ENCODE measurements around the gene DNMT3A. TPM values are rescaled to one million over a fixed set of nuclear protein-coding genes. Genes with fewer than 3 reads are reported as not detected.

The DNMT3A gene
- total and polyA plus RNA-seq, 2 experiments from 2014 or later: 47.2 to 80.4 TPM

DNA sequence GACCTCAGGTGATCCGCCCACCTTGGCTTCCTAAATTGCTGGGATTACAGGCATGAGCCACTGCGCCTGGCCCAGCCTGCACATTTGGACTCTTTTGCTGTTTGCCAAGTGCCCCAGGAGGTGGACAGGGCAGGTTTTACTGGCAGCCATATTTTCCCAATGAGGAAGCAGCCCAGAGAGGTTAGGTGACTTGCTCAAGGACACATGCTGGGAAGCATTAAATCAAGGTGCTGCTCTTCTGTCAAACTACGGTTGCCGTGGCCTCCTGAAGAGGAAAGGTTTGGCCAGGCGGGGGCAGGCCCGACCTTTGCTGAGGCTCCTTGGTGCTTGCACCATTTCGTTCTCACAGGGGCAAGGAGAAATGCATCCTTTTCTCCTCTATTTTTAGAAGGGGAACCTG, 44.0 kb downstream of the DNMT3A start (continued):
- TF ChIP-seq, protein P1, sequence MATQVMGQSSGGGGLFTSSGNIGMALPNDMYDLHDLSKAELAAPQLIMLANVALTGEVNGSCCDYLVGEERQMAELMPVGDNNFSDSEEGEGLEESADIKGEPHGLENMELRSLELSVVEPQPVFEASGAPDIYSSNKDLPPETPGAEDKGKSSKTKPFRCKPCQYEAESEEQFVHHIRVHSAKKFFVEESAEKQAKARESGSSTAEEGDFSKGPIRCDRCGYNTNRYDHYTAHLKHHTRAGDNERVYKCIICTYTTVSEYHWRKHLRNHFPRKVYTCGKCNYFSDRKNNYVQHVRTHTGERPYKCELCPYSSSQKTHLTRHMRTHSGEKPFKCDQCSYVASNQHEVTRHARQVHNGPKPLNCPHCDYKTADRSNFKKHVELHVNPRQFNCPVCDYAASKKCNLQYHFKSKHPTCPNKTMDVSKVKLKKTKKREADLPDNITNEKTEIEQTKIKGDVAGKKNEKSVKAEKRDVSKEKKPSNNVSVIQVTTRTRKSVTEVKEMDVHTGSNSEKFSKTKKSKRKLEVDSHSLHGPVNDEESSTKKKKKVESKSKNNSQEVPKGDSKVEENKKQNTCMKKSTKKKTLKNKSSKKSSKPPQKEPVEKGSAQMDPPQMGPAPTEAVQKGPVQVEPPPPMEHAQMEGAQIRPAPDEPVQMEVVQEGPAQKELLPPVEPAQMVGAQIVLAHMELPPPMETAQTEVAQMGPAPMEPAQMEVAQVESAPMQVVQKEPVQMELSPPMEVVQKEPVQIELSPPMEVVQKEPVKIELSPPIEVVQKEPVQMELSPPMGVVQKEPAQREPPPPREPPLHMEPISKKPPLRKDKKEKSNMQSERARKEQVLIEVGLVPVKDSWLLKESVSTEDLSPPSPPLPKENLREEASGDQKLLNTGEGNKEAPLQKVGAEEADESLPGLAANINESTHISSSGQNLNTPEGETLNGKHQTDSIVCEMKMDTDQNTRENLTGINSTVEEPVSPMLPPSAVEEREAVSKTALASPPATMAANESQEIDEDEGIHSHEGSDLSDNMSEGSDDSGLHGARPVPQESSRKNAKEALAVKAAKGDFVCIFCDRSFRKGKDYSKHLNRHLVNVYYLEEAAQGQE (IDR thresholded peaks at IDR 0.05; ENCODE audit: unreplicated experiment): no peak
- TF ChIP-seq ZNF331 (CRISPR knock-in tag; IDR thresholded peaks at IDR 0.05; ENCODE audit: low read depth) (no peak), STAT1 (IDR thresholded peaks at IDR 0.05; ENCODE audit: unreplicated experiment) (no peak), POLR2AphosphoS5 (IDR thresholded peaks at IDR 0.05; ENCODE audit: low read depth) (no peak), EZH2phosphoT487 (IDR thresholded peaks at IDR 0.05; ENCODE audit: unreplicated experiment) (no peak)

DNA sequence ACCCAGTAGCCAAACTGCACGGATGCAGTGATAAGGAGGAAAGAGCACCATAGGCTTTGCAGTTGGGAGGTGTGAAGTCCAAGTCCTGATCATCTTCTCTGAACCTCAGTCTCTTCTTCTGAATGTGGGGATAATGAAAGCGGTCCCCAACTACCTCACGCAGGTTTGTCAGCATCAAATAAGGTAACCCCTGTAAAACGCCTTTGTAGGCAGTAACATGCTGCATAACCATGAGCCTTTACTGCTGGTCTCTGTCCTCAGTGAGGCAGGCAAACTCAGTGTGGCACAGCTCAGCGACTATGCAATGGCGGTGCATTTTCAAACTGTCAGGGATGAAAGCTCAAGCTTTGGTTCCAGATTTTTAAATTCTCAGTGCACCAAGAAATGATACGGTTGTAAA, 46.1 kb downstream of the DNMT3A start:
- Mint-ChIP-seq H3K4me3 (no peak overlapping the region; the same call in 2 of the 3 replicates), H3K27me3 (ENCODE audit: insufficient read depth, low read depth, poor library complexity) (peaks cover 14% of the 10 kb centered on the region), H3K4me1 (peaks cover 33% of the 10 kb centered on the region), H3K36me3 (ENCODE audit: low read depth) (no peaks in the 10 kb centered on the region), H3K9me3 (no peaks in the 10 kb centered on the region), H3K27ac (no peak overlapping the region)
- Histone ChIP-seq H3K79me2 (replicated peaks; ENCODE audit: insufficient read depth) (no peaks in the 10 kb centered on the region), H3K36me3 (ENCODE audit: insufficient read depth) (no peaks in the 10 kb centered on the region), H3K4me3 (no peak overlapping the region), H3K27me3 (ENCODE audit: insufficient read depth) (no peaks in the 10 kb centered on the region), H4K20me1 (replicated peaks; ENCODE audit: insufficient read depth) (no peaks in the 10 kb centered on the region), H2AFZ (no peak overlapping the region), H3K27ac (ENCODE audit: low read depth) (no peak overlapping the region), H3F3A (replicated peaks; ENCODE audit: low read depth) (no peaks in the 10 kb centered on the region), H3K4me2 (no peak overlapping the region), H3K4me1 (ENCODE audit: insufficient read depth) (peaks cover 8% of the 10 kb centered on the region), H3K9me2 (ENCODE audit: insufficient read depth) (no peaks in the 10 kb centered on the region)
- DNase-seq (ENCODE audit: low spot score) (no peak), ATAC-seq (no peak)
- TF ChIP-seq, protein P2, sequence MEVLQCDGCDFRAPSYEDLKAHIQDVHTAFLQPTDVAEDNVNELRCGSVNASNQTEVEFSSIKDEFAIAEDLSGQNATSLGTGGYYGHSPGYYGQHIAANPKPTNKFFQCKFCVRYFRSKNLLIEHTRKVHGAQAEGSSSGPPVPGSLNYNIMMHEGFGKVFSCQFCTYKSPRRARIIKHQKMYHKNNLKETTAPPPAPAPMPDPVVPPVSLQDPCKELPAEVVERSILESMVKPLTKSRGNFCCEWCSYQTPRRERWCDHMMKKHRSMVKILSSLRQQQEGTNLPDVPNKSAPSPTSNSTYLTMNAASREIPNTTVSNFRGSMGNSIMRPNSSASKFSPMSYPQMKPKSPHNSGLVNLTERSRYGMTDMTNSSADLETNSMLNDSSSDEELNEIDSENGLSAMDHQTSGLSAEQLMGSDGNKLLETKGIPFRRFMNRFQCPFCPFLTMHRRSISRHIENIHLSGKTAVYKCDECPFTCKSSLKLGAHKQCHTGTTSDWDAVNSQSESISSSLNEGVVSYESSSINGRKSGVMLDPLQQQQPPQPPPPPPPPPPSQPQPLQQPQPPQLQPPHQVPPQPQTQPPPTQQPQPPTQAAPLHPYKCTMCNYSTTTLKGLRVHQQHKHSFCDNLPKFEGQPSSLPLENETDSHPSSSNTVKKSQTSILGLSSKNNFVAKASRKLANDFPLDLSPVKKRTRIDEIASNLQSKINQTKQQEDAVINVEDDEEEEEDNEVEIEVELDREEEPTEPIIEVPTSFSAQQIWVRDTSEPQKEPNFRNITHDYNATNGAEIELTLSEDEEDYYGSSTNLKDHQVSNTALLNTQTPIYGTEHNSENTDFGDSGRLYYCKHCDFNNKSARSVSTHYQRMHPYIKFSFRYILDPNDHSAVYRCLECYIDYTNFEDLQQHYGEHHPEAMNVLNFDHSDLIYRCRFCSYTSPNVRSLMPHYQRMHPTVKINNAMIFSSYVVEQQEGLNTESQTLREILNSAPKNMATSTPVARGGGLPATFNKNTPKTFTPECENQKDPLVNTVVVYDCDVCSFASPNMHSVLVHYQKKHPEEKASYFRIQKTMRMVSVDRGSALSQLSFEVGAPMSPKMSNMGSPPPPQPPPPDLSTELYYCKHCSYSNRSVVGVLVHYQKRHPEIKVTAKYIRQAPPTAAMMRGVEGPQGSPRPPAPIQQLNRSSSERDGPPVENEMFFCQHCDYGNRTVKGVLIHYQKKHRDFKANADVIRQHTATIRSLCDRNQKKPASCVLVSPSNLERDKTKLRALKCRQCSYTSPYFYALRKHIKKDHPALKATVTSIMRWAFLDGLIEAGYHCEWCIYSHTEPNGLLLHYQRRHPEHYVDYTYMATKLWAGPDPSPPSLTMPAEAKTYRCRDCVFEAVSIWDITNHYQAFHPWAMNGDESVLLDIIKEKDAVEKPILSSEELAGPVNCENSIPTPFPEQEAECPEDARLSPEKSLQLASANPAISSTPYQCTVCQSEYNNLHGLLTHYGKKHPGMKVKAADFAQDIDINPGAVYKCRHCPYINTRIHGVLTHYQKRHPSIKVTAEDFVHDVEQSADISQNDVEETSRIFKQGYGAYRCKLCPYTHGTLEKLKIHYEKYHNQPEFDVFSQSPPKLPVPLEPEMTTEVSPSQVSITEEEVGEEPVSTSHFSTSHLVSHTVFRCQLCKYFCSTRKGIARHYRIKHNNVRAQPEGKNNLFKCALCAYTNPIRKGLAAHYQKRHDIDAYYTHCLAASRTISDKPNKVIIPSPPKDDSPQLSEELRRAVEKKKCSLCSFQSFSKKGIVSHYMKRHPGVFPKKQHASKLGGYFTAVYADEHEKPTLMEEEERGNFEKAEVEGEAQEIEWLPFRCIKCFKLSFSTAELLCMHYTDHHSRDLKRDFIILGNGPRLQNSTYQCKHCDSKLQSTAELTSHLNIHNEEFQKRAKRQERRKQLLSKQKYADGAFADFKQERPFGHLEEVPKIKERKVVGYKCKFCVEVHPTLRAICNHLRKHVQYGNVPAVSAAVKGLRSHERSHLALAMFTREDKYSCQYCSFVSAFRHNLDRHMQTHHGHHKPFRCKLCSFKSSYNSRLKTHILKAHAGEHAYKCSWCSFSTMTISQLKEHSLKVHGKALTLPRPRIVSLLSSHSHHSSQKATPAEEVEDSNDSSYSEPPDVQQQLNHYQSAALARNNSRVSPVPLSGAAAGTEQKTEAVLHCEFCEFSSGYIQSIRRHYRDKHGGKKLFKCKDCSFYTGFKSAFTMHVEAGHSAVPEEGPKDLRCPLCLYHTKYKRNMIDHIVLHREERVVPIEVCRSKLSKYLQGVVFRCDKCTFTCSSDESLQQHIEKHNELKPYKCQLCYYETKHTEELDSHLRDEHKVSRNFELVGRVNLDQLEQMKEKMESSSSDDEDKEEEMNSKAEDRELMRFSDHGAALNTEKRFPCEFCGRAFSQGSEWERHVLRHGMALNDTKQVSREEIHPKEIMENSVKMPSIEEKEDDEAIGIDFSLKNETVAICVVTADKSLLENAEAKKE (CRISPR knock-in tag; IDR thresholded peaks at IDR 0.05): no peak
- TF ChIP-seq POLR2AphosphoS5 (IDR thresholded peaks at IDR 0.05; ENCODE audit: low read depth) (no peak), ZNF114 (CRISPR knock-in tag; IDR thresholded peaks at IDR 0.05) (no peak), JUNB (IDR thresholded peaks at IDR 0.05; ENCODE audit: unreplicated experiment) (no peak), CREB1 (CRISPR knock-in tag; IDR thresholded peaks at IDR 0.05; ENCODE audit: low read depth) (no peak)
- TF ChIP-seq, protein P3, sequence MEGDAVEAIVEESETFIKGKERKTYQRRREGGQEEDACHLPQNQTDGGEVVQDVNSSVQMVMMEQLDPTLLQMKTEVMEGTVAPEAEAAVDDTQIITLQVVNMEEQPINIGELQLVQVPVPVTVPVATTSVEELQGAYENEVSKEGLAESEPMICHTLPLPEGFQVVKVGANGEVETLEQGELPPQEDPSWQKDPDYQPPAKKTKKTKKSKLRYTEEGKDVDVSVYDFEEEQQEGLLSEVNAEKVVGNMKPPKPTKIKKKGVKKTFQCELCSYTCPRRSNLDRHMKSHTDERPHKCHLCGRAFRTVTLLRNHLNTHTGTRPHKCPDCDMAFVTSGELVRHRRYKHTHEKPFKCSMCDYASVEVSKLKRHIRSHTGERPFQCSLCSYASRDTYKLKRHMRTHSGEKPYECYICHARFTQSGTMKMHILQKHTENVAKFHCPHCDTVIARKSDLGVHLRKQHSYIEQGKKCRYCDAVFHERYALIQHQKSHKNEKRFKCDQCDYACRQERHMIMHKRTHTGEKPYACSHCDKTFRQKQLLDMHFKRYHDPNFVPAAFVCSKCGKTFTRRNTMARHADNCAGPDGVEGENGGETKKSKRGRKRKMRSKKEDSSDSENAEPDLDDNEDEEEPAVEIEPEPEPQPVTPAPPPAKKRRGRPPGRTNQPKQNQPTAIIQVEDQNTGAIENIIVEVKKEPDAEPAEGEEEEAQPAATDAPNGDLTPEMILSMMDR (conservative IDR thresholded peaks at IDR 0.05; ENCODE audit: low read depth in 2 of 2): no peak
- TF ChIP-seq, protein P1 (IDR thresholded peaks at IDR 0.05; ENCODE audit: unreplicated experiment): no peak

All from GM23338 (cell line).